ENCODE data around the gene SERP2. TPM values are rescaled to one million over a fixed set of nuclear protein-coding genes. Genes with fewer than 3 reads are reported as not detected.

Gene SERP2
- polyA plus RNA-seq, 1 experiment, result 5.4 TPM

- Histone ChIP-seq H3K4me3 (ENCODE audit: low read depth, low read length) (no peak overlapping the region), H3K27me3 (ENCODE audit: control insufficient read depth, insufficient read depth, low read length) (peaks cover 14% of the 10 kb centered on the region), H3K36me3 (ENCODE audit: control insufficient read depth, insufficient read depth, low read length) (no peaks in the 10 kb centered on the region)
- ChIA-PET CTCF (interaction anchor here (0.6 to 1.1 kb wide), 2 partner anchors 11 to 618 kb away, joined by 3 to 6 read pairs; no protein-coding TSS in a partner anchor), POLR2A (no interaction called here)
- TF ChIP-seq CTCF (IDR thresholded peaks at IDR 0.05; ENCODE audit: insufficient read depth, low read depth, low read length), result no peak
- DNase-seq (ENCODE audit: low read depth), result no peak
These were observed 50.2 kb downstream of the SERP2 start for GRCh38 chr13:44423824-44424223.

- Histone ChIP-seq H3K27me3 (ENCODE audit: control insufficient read depth, insufficient read depth, low read length) (peaks cover 14% of the 10 kb centered on the region), H3K4me3 (ENCODE audit: low read depth, low read length) (no peak overlapping the region), H3K36me3 (ENCODE audit: control insufficient read depth, insufficient read depth, low read length) (no peaks in the 10 kb centered on the region)
- ChIA-PET POLR2A (no interaction called here), CTCF (no interaction called here)
- no peak for DNase-seq (ENCODE audit: low read depth)
- TF ChIP-seq CTCF (IDR thresholded peaks at IDR 0.05; ENCODE audit: insufficient read depth, low read depth, low read length), result no peak
These were observed 51.6 kb downstream of the SERP2 start for GRCh38 chr13:44425041-44425814.

GRCh38 chr13:44425815-44426078 is 52.1 kb downstream of the SERP2 start:
- Histone ChIP-seq H3K4me3 (ENCODE audit: low read depth, low read length) (no peak overlapping the region), H3K36me3 (ENCODE audit: control insufficient read depth, insufficient read depth, low read length) (no peaks in the 10 kb centered on the region), H3K27me3 (ENCODE audit: control insufficient read depth, insufficient read depth, low read length) (peaks cover 14% of the 10 kb centered on the region)
- no peak for DNase-seq (ENCODE audit: low read depth)
- POLR2A ChIA-PET, result no interaction called here
- CTCF ChIA-PET, result interaction anchor here (0.5 kb wide), 1 partner anchor 374 kb away, joined by 3 read pairs; no protein-coding TSS in a partner anchor
- TF ChIP-seq CTCF (IDR thresholded peaks at IDR 0.05; ENCODE audit: insufficient read depth, low read depth, low read length), result no peak

- ChIA-PET CTCF (interaction anchor here (0.5 kb wide), 1 partner anchor 374 kb away, joined by 3 read pairs; no protein-coding TSS in a partner anchor), POLR2A (no interaction called here)
- no peak for TF ChIP-seq CTCF (IDR thresholded peaks at IDR 0.05; ENCODE audit: insufficient read depth, low read depth, low read length)
- Histone ChIP-seq H3K4me3 (ENCODE audit: low read depth, low read length) (no peak overlapping the region), H3K27me3 (ENCODE audit: control insufficient read depth, insufficient read depth, low read length) (peaks cover 14% of the 10 kb centered on the region), H3K36me3 (ENCODE audit: control insufficient read depth, insufficient read depth, low read length) (no peaks in the 10 kb centered on the region)
- no peak for DNase-seq (ENCODE audit: low read depth)
These were observed 52.8 kb downstream of the SERP2 start for GRCh38 chr13:44426461-44426860.

- Histone ChIP-seq H3K36me3 (ENCODE audit: control insufficient read depth, insufficient read depth, low read length) (peaks cover 6% of the 10 kb centered on the region), H3K27me3 (ENCODE audit: control insufficient read depth, insufficient read depth, low read length) (peaks cover 1% of the 10 kb centered on the region; the same call in 1 of the 2 replicates), H3K4me3 (ENCODE audit: low read depth, low read length) (no peak overlapping the region)
- DNase-seq (ENCODE audit: low read depth), result no peak
- ChIA-PET POLR2A (no interaction called here), CTCF (no interaction called here)
- TF ChIP-seq CTCF (IDR thresholded peaks at IDR 0.05; ENCODE audit: insufficient read depth, low read depth, low read length), result no peak
These were observed 55.7 kb downstream of the SERP2 start for GRCh38 chr13:44429311-44429710.

Data from BJ (cell line).